Measurements from ENCODE around the gene LOC128125822.

- TF ChIP-seq CTCF (conservative IDR thresholded peaks at IDR 0.05) = no peak
- no peak for TF ChIP-seq EZH2 (IDR thresholded peaks at IDR 0.05; ENCODE audit: low read depth)
Measured at GRCh38 chr6:63597141-63598048, 25.1 kb downstream of the LOC128125822 start.
